ENCODE results near the gene MRPL42.
A peak's percentile ranks its signal among the peaks of the same experiment; 100 is the strongest.

The MRPL42 gene

DNA sequence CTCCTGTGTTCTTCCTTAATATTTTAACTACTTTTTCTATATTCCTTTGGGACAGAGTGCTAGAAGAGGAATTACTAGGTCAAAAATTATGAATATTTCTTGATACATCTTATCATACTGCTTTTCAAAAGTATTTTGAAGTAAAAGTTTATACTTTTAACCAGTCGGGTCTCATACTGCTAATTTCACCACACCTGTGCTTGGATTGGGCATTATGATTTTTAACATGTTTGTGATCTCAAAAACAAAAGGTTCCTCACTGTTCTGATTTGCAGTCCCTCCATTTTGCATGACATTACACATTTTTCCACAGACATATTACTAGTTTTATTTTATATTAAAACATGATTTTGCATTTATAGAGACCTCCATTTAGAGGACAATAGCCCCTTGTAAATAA lies 32.9 kb downstream of the MRPL42 start:
- no peak for DNase-seq (ENCODE audit: low read depth in 2 of 2)

DNA sequence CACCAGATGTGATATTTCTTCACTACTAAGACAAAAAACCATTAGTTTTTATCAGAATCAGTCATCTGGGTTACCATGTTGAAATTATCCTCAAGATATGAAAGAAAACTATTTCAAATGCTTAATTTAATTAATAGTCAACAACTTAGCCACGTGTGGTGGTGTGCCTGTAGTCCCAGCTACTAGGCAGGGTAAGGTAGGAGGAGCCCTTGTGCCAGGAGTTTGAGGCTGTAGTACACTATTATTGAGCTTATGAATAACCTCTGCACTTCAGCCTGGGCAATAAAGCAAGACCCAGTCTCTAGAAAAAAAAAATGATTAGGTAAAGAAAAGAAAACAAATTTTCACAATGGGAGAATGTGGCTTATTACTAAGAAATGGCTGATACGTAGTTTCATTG lies 33.4 kb downstream of the MRPL42 start:
- no peak for DNase-seq (ENCODE audit: low read depth in 2 of 2)

DNA sequence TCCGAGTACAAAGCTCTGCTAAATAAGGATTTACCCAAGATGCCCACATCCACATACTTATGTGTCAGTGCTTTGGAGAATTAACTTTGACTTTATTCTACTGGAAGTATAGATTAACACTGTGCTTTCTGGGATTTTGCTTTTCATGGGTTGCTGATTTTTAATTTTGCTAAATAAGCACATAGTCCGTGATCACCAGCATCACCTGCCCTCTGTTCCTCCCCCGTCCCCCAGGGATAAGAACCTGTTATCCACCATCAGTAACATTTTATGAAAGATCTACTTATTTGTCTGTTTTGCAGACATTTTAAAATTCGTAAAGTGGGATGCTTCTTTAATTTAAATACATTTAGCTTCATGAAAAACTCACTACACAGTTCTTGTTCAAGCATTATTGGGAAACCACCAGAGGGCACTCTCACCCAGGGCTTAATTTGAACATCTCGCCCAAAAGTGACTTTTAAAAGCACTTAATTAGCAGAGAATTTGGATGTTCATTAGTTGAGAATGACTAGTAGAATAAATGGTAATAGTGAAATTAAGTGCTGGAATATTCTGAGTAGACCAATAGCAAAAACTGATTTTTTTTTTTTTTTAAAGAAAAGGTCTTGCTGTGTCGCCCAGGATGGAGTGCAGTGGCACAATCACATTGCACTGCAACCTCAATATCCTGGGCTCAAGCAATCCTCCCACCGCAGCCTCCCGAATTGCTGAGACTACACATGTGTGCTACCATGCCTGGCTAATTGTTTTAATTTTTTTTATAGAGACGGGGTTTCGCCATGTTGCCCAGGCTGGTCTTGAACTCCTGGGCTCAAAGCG lies 35.7 kb downstream of the MRPL42 start:
- peak; percentile 5 to 24 for DNase-seq (ENCODE audit: low read depth in 2 of 2)

DNA sequence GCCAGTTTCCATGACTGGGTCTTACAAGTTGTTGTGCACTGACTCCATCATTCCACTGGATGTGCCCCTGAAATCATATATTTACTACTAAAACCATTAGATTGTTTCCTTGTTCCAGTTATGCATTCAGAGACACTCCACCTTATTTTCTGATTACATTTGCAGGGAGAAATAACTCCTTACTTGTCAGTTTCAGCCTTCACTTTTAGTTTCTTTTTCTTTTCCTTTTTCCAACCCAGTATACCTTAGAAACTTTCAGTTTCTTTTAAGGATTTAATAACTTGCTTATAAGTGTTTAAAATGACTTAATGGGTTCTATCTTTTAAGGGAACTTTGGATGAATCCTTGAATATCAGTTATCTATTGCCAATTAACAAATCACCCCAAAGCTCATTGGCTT lies 39.9 kb downstream of the MRPL42 start:
- DNase-seq (ENCODE audit: low read depth in 2 of 2), result no peak

DNA sequence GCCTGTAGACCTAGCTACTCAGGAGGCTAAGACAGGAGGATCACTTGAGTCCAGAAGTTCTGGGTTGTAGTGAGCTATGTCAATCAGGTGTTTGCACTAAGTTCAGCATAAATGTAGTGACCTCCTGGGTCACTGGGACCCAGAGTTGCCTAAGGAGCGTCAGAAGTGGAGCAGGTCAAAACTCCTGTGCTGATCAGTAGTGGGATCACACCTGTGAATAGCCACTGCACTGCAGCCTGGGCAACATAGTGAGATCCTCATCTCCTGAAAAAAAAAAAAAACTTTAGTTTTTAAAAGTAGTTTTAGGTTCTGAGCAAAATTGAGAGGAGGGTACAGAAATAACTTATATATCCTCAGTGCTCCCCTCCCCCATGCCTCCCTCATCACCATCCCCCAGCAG lies 42.2 kb downstream of the MRPL42 start:
- DNase-seq (ENCODE audit: low read depth in 2 of 2), result no peak

DNA sequence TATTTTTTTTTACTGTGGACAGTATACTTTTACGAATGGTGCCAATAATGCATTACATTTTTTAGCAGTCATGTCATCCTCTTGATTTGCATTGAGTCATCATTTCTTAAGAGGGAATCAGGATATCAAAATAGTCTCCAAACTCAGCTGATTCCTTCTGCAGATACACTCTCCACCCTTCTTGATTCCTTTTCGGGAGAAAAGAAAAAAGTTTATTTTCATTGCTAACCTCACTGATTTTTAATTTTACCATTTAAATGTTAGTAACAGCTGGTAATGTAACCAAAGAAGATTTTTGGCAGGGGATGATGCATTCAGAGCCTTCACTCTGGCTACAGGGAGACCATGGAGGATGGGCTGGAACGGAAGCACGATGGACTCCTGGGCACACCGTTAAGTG lies 47.5 kb downstream of the MRPL42 start:
- no peak for DNase-seq (ENCODE audit: low read depth in 2 of 2)

DNA sequence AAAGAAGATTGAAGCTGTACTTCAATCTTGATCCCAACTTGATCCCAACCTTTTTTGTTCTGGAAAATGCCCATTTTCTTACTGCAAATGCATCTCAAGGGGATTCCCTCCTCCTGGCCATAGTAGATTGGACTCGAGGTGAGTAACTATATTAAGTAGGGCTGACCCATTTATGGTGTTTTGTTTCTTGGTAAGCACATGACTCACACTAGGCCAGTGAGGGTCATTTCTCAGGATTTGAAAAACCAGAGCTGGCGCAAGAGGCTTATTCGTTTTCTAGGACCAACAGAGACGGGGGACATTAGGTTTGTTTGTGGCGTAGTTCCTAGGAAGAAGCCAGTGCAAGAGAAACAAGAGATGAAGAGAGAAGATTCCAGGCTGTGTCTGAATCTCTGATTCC lies 51.4 kb downstream of the MRPL42 start:
- no peak for DNase-seq (ENCODE audit: low read depth in 2 of 2)

DNA sequence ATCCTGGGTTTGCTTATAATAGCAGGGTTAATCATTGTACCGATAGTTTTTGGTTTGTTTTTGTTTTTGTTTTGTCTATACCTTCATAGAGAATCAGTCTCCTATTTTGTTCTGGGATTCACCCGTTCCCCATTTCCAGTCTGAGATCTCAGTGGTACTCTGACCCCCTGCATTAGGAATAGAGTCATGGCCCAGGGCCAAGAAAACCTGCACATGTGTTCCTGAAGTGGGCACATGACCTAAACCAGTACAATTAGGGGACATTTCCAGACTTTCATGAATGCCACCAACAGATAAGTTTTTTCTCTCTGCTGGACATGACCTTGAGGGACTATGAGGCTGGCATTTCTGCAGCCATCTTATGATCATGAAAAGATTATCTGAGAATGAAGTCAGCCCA lies 52.5 kb downstream of the MRPL42 start:
- no peak for DNase-seq (ENCODE audit: low read depth in 2 of 2)

DNA sequence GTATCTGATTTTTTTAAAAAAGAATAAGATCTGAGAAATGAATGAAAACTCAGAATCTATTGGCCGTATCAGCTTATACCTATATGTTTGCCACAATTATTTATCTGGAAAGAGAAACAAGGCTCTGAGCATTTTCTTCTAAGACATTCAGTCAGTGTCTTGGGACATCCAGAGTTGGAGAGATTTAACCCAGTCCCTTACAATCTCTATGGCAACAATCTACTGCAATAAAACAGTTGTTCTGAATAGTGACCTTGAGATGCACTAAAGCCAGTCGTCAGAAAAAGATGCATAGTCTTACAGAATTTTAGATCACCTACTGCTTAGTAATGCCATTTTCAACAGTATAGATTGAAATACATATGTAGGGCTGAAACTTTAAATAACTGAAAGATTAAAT lies 53.1 kb downstream of the MRPL42 start:
- DNase-seq (ENCODE audit: low read depth in 2 of 2), result no peak

DNA sequence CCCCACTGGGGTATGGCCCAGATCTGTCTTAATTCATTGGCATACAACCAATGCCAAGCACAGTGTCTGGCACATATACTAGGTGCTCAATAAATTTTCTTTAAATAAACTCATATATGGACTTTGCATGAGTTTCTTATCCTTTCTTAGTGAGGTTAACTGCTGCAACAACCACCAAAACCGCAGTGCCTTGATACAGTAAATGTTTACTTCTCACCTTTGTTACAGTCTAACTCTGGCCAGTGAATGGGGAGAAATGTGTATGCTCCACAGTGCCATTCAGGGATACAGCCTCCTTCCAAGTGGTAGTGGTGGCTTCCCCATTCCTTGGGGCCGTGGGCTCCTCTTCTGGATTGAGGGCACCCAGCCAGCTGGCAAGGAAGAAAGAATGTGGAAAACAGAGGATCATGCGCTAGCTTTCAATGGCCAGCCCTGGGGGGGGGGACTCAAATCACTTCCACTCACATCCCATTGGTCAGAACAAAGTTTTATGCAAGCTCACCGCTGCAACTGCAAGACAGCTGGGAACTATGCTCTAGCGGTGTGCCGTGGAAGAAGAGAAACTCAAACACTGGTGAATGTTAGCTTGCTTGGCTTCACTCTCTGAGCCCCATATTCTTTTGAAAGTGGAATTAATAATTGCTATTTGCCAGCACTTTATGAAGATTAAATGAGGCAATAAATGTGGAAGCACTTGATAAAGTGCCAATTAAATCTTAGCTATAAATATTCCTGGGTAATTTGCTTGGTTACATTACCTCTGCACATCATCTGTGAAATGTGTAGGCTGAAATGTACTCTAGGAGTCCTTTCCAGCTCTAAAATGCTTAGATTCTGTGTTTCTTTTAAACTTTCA lies 54.1 kb downstream of the MRPL42 start:
- DNase-seq (ENCODE audit: low read depth in 2 of 2), result no peak

DNA sequence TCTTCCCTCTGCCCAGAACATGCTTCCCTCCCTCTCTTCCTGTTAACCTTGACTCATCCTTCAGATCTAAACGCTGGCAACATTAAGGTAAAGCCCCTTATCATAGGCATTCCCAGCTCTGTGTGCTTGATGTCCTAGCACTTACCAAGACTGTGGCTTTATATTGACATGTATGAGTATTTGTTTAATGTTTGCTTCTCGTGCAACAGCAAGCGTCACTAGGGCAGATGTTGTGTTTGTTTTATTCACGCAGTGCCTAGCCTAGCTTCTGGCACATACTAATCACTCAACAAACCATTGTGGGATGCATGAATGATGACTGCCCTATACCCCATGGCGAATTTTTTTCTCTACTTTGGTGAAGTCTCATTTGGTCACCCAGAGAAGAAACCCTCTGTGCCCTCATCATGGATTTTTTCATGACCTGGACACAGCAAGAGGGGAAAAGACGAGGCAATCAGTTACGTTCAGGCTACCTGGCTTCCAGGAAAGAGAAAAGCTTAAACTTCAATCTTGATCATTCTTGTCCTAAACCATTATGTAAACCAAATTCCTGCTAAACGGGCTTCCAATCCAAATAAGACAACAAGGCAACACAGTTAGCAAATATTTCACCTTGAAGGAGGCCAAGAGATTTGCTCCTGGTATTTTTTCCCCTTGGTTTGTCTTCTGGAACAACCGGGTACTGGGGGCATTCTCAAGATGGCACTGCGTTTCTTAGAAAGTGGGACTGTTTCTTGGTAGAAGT lies 57.2 kb downstream of the MRPL42 start:
- DNase-seq (ENCODE audit: low read depth in 2 of 2), result no peak

DNA sequence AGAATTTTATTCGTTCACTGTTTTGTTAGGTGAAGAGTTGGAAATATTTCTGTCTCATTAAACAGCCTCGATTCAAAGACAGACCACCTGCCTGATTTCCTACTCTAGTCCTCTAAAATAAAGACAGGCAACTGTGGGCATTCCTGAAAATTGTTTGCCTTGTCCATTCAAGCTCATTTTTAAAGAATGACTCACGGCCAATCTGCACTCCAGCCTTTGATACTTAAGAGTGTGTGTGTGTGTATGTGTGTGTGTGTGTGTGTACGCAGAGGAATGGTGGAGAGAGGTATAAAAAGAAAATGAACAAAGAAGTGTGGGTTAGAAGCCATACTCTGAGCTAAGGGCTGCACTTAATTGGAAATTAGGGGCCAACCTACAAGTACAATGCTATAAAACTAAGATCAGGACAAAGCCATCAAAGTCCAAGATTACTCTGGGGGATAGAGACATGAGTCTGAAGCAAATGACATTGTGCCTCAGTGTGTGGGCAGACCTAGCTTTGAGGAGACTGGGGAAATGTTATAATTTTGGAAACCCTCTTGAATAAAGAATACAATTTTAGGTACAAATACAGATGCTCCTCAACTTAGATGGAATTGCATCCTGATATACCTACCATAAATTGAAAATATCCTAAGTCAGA lies 59.6 kb downstream of the MRPL42 start:
- no peak for DNase-seq (ENCODE audit: low read depth in 2 of 2)

DNA sequence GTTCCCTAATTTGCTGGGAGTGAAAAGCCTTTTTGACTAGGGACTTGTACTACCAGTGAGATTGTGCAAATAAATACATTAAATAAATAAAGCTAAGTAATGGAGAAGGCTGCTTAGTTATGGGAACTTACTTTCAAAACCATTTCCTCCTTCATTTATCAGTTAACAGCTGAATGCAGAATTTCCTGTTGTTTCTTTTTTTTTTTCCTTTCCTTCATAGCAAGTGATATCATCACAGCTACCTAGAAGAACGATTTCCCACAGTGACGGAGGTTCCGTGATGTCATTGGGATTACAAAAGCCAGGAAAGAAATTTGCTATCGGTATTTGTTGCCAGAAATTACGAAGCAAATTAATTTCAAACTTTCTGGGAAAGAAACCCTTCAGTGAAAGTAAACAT lies 63.0 kb downstream of the MRPL42 start:
- DNase-seq (ENCODE audit: low read depth in 2 of 2), result no peak

DNA sequence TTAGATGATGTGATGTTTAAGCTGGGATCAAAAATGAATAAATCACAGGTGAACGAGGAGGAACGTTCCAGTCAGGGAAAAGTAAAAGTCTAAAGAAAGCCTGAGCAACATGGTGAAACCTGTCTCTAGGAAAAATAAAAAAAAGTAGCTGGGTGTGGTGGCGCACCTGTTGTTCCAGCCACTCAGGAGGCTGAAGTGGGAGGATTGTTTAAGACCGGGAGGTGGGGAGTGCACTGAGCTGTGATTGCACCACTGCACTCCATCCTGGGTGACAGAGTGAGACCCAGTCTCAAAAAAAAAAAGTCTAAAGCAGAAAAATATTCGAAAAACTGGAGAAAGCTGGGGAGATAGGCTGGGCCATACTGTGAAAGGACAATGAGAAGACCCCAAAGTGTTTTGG lies 66.0 kb downstream of the MRPL42 start:
- no peak for DNase-seq (ENCODE audit: low read depth in 2 of 2)

DNA sequence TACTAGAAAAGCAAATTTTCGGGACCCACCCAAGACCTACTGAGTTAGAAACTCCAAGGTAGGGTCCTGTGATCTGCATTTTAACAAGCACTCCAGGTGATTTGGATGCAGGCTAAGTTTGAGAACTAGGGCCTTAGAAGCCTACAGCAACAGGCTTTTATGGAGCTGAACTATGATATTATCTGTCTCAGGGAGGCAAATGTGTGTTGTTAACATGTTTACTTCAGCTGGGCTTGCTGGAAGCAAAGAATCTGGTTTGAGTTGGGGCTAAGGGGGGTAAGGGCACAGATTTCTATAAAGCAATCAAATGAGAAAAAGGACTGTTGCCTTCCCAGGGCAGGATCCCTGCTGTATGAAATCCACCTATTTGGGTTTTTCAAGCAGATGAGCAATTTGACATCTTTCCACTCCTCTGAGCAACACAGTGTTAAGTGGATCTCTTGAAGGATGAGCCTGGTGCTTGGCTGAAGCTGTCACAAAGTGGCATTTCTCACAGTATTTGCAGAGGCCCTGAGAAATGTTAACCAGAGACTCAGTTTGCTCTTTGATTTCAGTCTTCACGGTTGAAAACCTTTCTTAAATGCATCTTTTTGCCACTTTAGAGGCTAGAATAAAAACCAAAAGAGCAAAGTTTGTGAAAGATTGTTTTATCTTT lies 68.9 kb downstream of the MRPL42 start:
- DNase-seq (ENCODE audit: low read depth in 2 of 2), result no peak

DNA sequence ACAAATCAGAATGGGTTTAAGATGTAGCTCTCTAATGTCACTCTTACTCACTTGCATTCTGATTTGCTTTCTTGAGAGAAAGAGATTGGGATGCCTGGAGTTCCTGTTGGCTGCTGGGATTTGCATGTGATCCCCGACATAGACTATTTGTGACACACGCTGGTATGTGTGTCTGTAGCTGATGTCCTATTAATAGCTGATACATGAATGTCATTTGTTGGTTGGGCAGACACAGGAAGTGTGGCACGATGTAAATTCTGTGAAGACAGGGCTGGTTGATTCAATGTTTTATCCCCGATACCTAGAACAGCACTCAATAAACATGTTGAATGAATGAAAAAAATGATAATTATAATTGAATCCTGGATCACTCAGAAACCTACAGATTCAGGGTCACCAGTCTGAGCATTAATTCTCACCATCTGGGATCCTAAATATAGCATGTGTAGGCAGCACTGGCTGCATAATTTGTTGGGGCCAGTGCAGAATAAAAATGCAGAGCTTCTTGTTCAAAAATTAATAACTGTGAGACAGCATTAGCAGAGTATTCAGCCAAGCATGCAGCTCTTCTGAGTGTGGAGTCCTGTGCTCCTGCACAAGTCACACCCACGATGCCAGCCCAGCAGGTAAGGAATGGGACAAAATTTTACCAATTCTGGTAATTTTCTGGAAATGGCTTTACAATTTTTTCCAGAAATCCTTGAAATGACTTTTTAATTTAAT lies 69.6 kb downstream of the MRPL42 start:
- no peak for DNase-seq (ENCODE audit: low read depth in 2 of 2)

DNA sequence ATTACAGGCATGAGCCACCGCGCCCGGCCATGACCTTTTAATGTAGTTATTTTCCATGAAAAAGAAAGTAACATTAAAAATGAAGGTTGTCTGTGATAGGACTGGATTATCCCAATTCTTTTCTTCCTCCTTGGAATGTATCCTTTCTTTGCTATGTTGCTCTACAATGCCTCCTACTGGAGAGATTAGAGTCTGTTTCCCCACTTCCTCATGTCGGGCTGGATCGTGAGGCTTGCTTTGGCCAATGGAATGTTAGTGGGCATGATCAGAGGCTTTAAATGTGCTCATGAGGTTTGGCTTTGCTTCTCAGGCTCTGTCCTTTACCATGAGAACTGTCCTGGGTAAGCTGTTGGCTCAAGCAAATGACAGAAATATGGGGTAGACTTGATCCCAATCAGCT lies 70.5 kb downstream of the MRPL42 start:
- no peak for DNase-seq (ENCODE audit: low read depth in 2 of 2)

DNA sequence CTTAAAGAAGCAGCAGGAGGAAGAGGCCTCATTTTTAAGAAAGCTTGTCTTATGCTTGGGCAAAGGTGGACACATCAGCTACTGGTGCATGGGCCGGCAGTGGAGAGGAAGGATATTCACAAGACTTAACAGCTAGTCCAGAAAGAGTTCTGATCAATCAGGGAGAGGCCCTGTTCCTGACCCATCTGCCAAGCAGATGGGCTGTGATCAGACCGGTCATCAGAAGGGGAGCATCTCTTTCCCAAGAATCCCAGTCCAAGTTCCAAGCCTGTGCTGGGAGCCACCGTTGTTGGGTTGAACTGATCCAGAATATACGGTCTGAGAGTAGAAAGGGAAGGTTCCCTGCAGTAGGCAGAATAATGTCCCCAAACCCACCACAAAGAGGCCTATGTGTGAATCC lies 72.5 kb downstream of the MRPL42 start:
- DNase-seq (ENCODE audit: low read depth in 2 of 2), result no peak

DNA sequence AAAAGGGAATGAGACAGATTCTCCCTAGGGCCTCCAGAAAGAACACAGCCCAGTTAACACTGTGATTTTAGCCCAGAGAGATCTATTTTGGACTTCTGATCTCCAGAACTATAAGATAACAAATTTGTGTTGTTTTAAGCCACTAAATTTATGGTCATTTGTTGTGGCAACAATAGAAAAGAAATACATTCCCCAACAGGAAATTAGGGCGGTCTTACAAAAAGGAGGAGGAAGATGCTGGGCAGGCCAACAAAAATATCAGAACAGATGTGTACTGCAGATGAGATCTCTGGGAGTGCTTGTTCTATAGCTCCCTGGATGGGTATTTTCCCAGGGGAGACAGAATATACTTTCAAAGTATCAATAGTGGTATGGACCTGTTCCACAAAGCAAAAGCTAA lies 73.2 kb downstream of the MRPL42 start:
- DNase-seq (ENCODE audit: low read depth in 2 of 2), result no peak

DNA sequence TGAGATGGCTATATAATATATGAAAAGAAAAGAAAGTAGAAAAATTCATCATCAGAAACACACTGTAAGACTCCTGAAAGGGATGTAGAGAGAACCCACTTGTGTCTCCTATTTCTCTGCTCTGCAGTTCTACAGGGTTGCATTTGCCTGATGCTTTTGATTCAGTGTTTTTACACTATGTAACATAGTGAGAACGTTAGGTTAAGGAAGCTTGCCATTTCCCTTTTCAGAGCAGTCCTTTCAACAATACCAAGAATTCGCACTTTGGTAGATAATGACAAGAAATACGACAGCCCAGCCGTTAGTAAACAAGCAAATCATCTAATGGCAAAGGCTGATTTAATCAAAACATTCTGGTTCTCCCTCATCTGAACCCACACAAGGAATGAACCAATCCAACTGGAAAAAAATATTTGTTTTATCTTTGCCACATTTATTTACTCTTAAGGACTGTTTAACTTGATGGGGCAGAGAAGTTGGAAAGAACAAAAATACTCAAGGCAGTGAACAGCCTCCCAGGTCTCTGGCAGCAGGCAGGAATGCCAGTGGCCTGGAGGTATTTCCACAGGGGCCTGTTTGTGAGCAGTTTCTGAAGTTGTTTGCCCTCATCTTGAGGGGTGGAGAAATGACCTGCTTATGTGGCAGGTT lies 74.4 kb downstream of the MRPL42 start:
- DNase-seq (ENCODE audit: low read depth in 2 of 2), result no peak

Data from stimulated activated CD4-positive, alpha-beta T cell treated with anti-CD3 and anti-CD28 coated beads, Interleukin-12 subunit alpha, Interleukin-12 subunit beta, amount 100 ng/mL, for 24 hours (primary cell).